ENCODE measurements around the gene RIPPLY2.

DNA sequence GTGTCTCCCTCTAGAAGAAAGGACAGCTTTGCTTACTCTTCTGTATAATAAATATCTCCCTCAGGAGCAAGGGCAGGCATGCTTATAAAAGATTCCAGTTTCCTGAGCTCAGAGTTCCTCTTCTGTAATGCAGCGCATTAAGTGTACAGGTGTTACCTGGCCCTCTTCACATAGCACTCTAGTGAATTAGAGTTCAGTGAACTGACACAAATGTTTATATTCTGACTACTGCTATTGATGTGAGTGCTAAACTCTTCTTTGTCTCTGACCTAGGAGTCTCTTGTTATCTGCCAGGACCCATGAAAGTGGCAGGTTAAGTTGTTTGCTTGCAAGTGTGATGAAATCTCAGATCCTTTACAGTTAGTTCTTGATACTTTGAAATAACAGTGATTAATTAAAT, 39.9 kb downstream of the RIPPLY2 start:
- TF ChIP-seq, protein P1, sequence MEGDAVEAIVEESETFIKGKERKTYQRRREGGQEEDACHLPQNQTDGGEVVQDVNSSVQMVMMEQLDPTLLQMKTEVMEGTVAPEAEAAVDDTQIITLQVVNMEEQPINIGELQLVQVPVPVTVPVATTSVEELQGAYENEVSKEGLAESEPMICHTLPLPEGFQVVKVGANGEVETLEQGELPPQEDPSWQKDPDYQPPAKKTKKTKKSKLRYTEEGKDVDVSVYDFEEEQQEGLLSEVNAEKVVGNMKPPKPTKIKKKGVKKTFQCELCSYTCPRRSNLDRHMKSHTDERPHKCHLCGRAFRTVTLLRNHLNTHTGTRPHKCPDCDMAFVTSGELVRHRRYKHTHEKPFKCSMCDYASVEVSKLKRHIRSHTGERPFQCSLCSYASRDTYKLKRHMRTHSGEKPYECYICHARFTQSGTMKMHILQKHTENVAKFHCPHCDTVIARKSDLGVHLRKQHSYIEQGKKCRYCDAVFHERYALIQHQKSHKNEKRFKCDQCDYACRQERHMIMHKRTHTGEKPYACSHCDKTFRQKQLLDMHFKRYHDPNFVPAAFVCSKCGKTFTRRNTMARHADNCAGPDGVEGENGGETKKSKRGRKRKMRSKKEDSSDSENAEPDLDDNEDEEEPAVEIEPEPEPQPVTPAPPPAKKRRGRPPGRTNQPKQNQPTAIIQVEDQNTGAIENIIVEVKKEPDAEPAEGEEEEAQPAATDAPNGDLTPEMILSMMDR (IDR thresholded peaks at IDR 0.05) = no peak
- no peak for TF ChIP-seq POLR2A (IDR thresholded peaks at IDR 0.05)
